RWPE2 (cell line): ENCODE data around the gene WDR87.

Experiments
- ATAC-seq: fragments of 200-7000 bp; cut with Tn5 transposase; 3 replicates; pipeline ENCODE4 v1.9.1; 2021; ENCODE audit warnings: low read depth
- DNase-seq: peaks from one replicate; pipeline ENCODE4 v3.0.0-alpha.2; 2020; ENCODE audit warnings: low spot score
- H3K27ac ChIP-seq: fragments of 450-650 bp; 2 replicates; pipeline ENCODE4 v1.5.1; 2017; ENCODE audit warnings: mild to moderate bottlenecking; ENCODE audit not compliant: poor library complexity, severe bottlenecking
- H3K27me3 ChIP-seq: fragments of 250-450 bp; sonication (Bioruptor Pico); 2 replicates; pipeline ENCODE4 v1.5.1; 2021; ENCODE audit warnings: mild to moderate bottlenecking, moderate library complexity; ENCODE audit not compliant: insufficient read depth, poor library complexity, severe bottlenecking
- H3K36me3 ChIP-seq: fragments of 250-450 bp; sonication (Bioruptor Pico); 2 replicates; pipeline ENCODE4 v1.5.1; 2020; ENCODE audit warnings: low read depth, mild to moderate bottlenecking, moderate library complexity
- H3K4me1 ChIP-seq: fragments of 250-450 bp; sonication (Bioruptor Pico); 2 replicates; pipeline ENCODE4 v1.5.1; 2021; ENCODE audit warnings: mild to moderate bottlenecking, moderate library complexity; ENCODE audit not compliant: insufficient read depth, poor library complexity, severe bottlenecking
- H3K4me3 ChIP-seq: fragments of 250-450 bp; sonication (Bioruptor Pico); 2 replicates; pipeline ENCODE4 v1.5.1; 2021; ENCODE audit warnings: mild to moderate bottlenecking, moderate library complexity; ENCODE audit not compliant: severe bottlenecking
- H3K9me3 ChIP-seq: fragments of 250-450 bp; sonication (Bioruptor Pico); 2 replicates; pipeline ENCODE4 v1.5.1; 2021; ENCODE audit warnings: mild to moderate bottlenecking, moderate library complexity; ENCODE audit not compliant: severe bottlenecking
- CTCF ChIP-seq: fragments of 450-650 bp; IDR thresholded peaks from one replicate; pipeline ENCODE4 v1.5.1; 2017; ENCODE audit warnings: mild to moderate bottlenecking, moderate library complexity; ENCODE audit not compliant: poor library complexity, severe bottlenecking

Gene WDR87

DNA sequence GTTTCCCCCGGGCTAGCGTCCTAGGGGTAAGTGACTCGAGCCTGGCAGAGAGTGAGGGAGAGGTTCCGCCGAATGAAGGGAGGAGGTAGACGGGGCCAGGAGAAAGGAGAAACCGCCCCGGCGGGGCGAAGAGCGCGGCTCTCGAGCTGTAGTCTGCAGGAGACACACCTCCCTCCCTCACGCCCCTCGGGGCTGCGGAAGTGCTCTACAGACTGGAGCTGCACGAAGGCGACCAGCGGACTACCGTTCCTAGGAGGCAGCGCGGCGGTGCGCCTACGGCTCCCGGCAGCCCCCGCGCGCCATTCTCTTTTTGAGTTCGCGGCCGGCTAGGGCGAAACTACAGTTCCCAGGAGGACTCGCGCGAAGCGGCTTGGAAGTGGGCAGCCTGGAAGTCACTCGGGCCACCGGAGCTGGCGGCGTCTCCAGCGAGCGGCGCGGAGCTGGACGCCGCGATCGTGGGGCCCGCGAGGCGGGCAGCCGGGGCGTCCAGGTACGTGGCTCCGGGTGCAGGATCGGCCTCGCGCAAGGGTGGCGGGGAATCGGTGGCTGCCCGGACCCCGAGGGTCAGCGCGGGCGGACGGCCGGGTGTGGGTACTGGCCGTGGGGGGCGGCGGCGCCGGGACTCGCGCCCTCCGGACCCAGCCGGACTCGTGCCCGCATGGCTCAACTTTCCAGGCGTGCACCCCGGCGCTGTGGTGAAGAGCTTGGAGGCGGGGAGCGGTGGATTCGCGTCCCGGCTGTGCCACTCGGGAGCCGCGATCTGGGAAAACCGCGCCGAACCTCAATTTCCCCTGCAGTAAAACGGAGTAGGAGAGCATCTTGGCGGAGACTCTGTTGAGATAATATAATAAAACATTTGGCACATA, 708 bp upstream of the WDR87 start, which contains the start of gene SIPA1L3:
Gene SIPA1L3, plus strand, starts transcription at position 340 of the 866 bp plus-strand sequence. CDS start 174,358 bp downstream, outside the sequence.
- TF ChIP-seq CTCF = no peak
- Histone ChIP-seq H3K4me1 (peaks cover 22% of the 10 kb centered on the region), H3K9me3 (no peaks in the 10 kb centered on the region), H3K27me3 (no peaks in the 10 kb centered on the region), H3K27ac (peak within 1 kb of the TSS; percentile 72), H3K4me3 (peak within 1 kb of the TSS; percentile 98), H3K36me3 (peaks cover 8% of the 10 kb centered on the region)
- ATAC-seq (peak; percentile 94), DNase-seq (peak; percentile 94)

GRCh38 chr19:37903096-37903495, 3.3 kb downstream of the WDR87 start:
- DNase-seq = no peak
- H3K4me1 ChIP-seq = peaks cover 3% of the 10 kb centered on the region
- no peak for TF ChIP-seq CTCF

DNA sequence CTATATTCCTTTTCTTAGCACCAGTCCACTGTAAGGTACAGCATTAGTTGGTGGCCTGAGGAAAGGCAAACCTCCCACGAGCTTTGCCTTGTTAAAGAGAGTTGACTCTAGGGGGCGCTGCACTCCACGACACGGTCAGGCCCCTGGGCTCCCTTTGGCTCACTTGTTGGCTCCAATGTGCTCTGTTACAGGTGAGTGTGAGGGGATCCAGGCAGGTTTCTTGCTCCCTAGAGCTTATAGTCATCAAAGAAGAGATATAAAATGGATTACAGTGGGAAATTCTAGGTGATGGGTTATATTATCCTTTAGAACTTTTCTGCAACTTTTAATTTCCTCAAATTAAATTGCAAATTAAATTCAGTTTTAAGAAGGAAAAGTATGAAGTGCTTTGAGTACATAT, 3.7 kb downstream of the WDR87 start:
- DNase-seq = peak; percentile 78
- Histone ChIP-seq H3K27me3 (no peaks in the 10 kb centered on the region), H3K4me1 (no peaks in the 10 kb centered on the region), H3K9me3 (no peaks in the 10 kb centered on the region), H3K4me3 (no peak overlapping the region), H3K27ac (no peak overlapping the region), H3K36me3 (no peaks in the 10 kb centered on the region)
- ATAC-seq = peak; percentile 41
- peak; percentile 95 for TF ChIP-seq CTCF

More at GRCh38 chr19:37903096-37903495, 3.3 kb downstream of the WDR87 start:
- ATAC-seq = no peak
- Histone ChIP-seq H3K36me3 (no peaks in the 10 kb centered on the region), H3K27me3 (no peaks in the 10 kb centered on the region), H3K9me3 (no peaks in the 10 kb centered on the region), H3K4me3 (no peak overlapping the region), H3K27ac (peak overlapping the region; percentile 4)

GRCh38 chr19:37899966-37900365, 6.4 kb downstream of the WDR87 start:
- ATAC-seq = no peak
- no peak for DNase-seq
- TF ChIP-seq CTCF = no peak
- Histone ChIP-seq H3K4me3 (no peak overlapping the region), H3K36me3 (no peaks in the 10 kb centered on the region), H3K9me3 (no peaks in the 10 kb centered on the region), H3K27me3 (no peaks in the 10 kb centered on the region), H3K4me1 (no peaks in the 10 kb centered on the region), H3K27ac (no peak overlapping the region)

DNA sequence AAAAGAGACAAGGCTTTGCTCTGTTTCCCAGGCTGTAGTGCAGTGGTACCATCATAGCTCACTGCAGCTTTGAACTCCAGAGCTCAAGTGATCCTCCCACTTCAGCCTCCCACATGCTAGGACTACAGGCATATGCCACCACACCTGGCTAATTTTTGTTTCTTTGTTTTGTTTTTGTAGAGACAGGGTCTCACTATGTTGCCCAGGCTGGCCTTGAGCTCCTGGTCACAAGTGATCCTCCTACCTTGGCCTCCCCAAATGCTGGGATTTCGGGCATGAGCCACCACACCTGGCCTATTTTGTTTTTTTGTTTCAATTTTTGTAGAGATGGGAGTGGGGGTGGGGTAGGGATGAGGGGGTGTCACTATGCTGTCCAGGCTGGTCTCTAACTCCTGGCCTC, 6.9 kb downstream of the WDR87 start:
- no peak for TF ChIP-seq CTCF
- ATAC-seq (no peak), DNase-seq (no peak)
- no peaks in the 10 kb centered on the region for H3K36me3 ChIP-seq
- no peaks in the 10 kb centered on the region for H3K4me1 ChIP-seq
- H3K9me3 ChIP-seq = no peaks in the 10 kb centered on the region
- H3K4me3 ChIP-seq = no peak overlapping the region
- no peak overlapping the region for H3K27ac ChIP-seq
- no peaks in the 10 kb centered on the region for H3K27me3 ChIP-seq
